K562 (cell line): Measurements from ENCODE around the gene RXRA. TPM values are rescaled to one million over a fixed set of nuclear protein-coding genes. Genes with fewer than 3 reads are reported as not detected.
A peak's percentile ranks its signal among the peaks of the same experiment; 100 is the strongest.

Experiments used
- BCOR ChIP-seq: fragments of 450-650 bp; IDR thresholded peaks from 2 replicates; pipeline ENCODE4 v1.6.1; 2016
- HINFP ChIP-seq: fragments of 450-650 bp; conservative IDR thresholded peaks from 2 replicates; pipeline ENCODE4 v1.6.1; 2016; ENCODE audit warnings: missing genetic modification characterization, low read depth, mild to moderate bottlenecking, control low read depth, missing compliant biosample characterization
- KDM1A ChIP-seq, 2 experiments: fragments of 450-650 bp; IDR thresholded peaks; 2 replicates each; pipeline ENCODE4 v1.6.1; 2016; ENCODE audit warnings: mild to moderate bottlenecking in 2 of 2
- MNT ChIP-seq, 2 experiments: fragments of 450-650 bp; conservative IDR thresholded peaks; 2 replicates each; pipeline ENCODE4 v1.6.1; 2017; ENCODE audit warnings: mild to moderate bottlenecking in 2 of 2, moderate library complexity in 2 of 2
- NCOR1 ChIP-seq: fragments of 450-650 bp; IDR thresholded peaks from 2 replicates; pipeline ENCODE4 v1.6.1; 2016; ENCODE audit warnings: mild to moderate bottlenecking, moderate library complexity
- REST ChIP-seq, 2 experiments: fragments of 450-650 bp; formaldehyde crosslinking in 1 of 2; IDR thresholded peaks; 2 replicates each; pipeline versions ENCODE4 v1.4.0 to v1.6.1; 2014 to 2020; ENCODE audit warnings: mild to moderate bottlenecking in 2 of 2, borderline replicate concordance in 1 of 2, low read depth in 1 of 2
- SMAD4 ChIP-seq: fragments of 250-450 bp; sonication (Bioruptor Pico); conservative IDR thresholded peaks from 2 replicates; pipeline ENCODE4 v1.8.0; 2021; ENCODE audit warnings: inconsistent platforms, mild to moderate bottlenecking, moderate library complexity
- STAT6 ChIP-seq: sonication (generic); formaldehyde crosslinking; IDR thresholded peaks from 2 replicates; pipeline ENCODE4 v1.8.1; 2023; ENCODE audit warnings: mild to moderate bottlenecking, missing genetic modification reagents
- TAF9B ChIP-seq: fragments of 450-650 bp; IDR thresholded peaks from 2 replicates; pipeline ENCODE4 v1.6.1; 2018; ENCODE audit warnings: mild to moderate bottlenecking; ENCODE audit not compliant: partially characterized antibody
- TAL1 ChIP-seq: fragments of 450-650 bp; IDR thresholded peaks from 2 replicates; pipeline ENCODE4 v1.6.1; 2016; ENCODE audit warnings: mild to moderate bottlenecking
- ZC3H4 ChIP-seq: sonication (generic); formaldehyde crosslinking; IDR thresholded peaks from 2 replicates; pipeline ENCODE4 v1.9.0; 2021; ENCODE audit warnings: missing genetic modification reagents, borderline replicate concordance
- ZNF239 ChIP-seq: fragments of 250-450 bp; sonication (Bioruptor Pico); IDR thresholded peaks from 2 replicates; pipeline ENCODE4 v1.4.0; 2020; ENCODE audit warnings: mild to moderate bottlenecking
- polyA plus RNA-seq, 8 experiments: library from polyadenylated mRNA; depleted of rRNA in 4 of 8; stranded (reverse) in 5 of 8; unstranded in 3 of 8; fragments of >200 nt; fragmentation: Nextera tagmentation in 2 of 8; fragmentation: Illumina TruSeq in 1 of 8; extraction: Ambion mirVana in 2 of 8; extraction: Trizol in 1 of 8; gene quantifications; 2 replicates each; pipeline versions ENCODE4 v1.2.1 to v1.2.3, GENCODE V29; 2011 to 2014; ENCODE audit warnings: inconsistent platforms in 1 of 8, missing spikeins in 1 of 8
- total RNA-seq, 7 experiments: library from RNA; depleted of rRNA in 6 of 7; stranded (reverse); fragments of >200 nt in 6 of 7; fragmentation: Illumina TruSeq in 2 of 7; extraction: Trizol in 2 of 7; gene quantifications; 2 replicates each; pipeline versions ENCODE4 v1.2.1 to v1.2.3, GENCODE V29; 2011 to 2021; ENCODE audit warnings: low replicate concordance in 1 of 7

RXRA gene
- total and polyA plus RNA-seq, 9 of the 15 experiments (the other 6 are each of a cell fraction or from before 2014, with no cell fraction given): 0.35 to 23.6 (median 4.6) TPM

GRCh38 chr9:134338394-134339182 lies 12.3 kb downstream of the RXRA start (continued):
- TF ChIP-seq STAT6 (CRISPR knock-in tag) (peak; percentile 31; the same call in 1 of the 2 replicates), MNT (conservative IDR thresholded peaks at IDR 0.05) (peak; percentile 98 to 99), TAF9B (no peak), ZC3H4 (CRISPR knock-in tag) (peak; percentile 61; the same call in 1 of the 2 replicates), ZNF239 (CRISPR knock-in tag) (no peak), KDM1A (IDR thresholded peaks at IDR 0.05) (peak; percentile 91 to 92), SMAD4 (peak; percentile 99), TAL1 (peak; percentile 99), HINFP (tag) (no peak), NCOR1 (peak; percentile 99), BCOR (peak; percentile 94), REST (IDR thresholded peaks at IDR 0.05; ENCODE audit: borderline replicate concordance) (peak; percentile 49), REST (CRISPR knock-in tag; IDR thresholded peaks at IDR 0.05; ENCODE audit: low read depth) (no peak)
